Neural cell (in vitro differentiated cells): Measurements from ENCODE around the gene FCMR. TPM values are rescaled to one million over a fixed set of nuclear protein-coding genes. Genes with fewer than 3 reads are reported as not detected.

Experiments
- polyA plus RNA-seq: library from polyadenylated mRNA; depleted of rRNA; stranded (reverse); fragments of >200 nt; gene quantifications from 2 replicates; pipeline ENCODE4 v1.2.3, GENCODE V29; 2014

The FCMR gene
- polyA plus RNA-seq, 1 donor from 2014 or later: not detected

Other genes starting within 250 kb of the FCMR start
- 9.0 and 9.1 TPM in 2 replicates for gene MAPKAPK2, start 237.0 kb downstream of the FCMR start, polyA plus RNA-seq
- gene IL19, start 151.2 kb downstream of the FCMR start, polyA plus RNA-seq: not detected in 2 replicates
- gene IL10, start 149.4 kb downstream of the FCMR start, polyA plus RNA-seq: not detected in 2 replicates
- gene IL20, start 56.3 kb downstream of the FCMR start, polyA plus RNA-seq: not detected in 2 replicates
- gene IL24, start 24.5 kb downstream of the FCMR start, polyA plus RNA-seq: not detected in 2 replicates
- gene PIGR, start 24.5 kb upstream of the FCMR start, polyA plus RNA-seq: not detected in 2 replicates
- gene FCAMR, start 48.5 kb upstream of the FCMR start, polyA plus RNA-seq: not detected in 2 replicates
- not detected in 2 replicates for gene C1orf116, start 110.8 kb upstream of the FCMR start, polyA plus RNA-seq
- gene YOD1, start 129.3 kb upstream of the FCMR start, polyA plus RNA-seq: 9.3 and 9.9 TPM in 2 replicates
- 9.3 and 9.8 TPM in 2 replicates for gene PFKFB2, start 131.3 kb upstream of the FCMR start, polyA plus RNA-seq
- not detected in 2 replicates for gene C4BPB, start 166.9 kb upstream of the FCMR start, polyA plus RNA-seq
- not detected in 2 replicates for gene C4BPA, start 182.3 kb upstream of the FCMR start, polyA plus RNA-seq